ENCODE measurements around the gene CSNK2B. TPM values are rescaled to one million over a fixed set of nuclear protein-coding genes. Genes with fewer than 3 reads are reported as not detected.

Gene CSNK2B
- total RNA-seq, 1 experiment from 2014 or later: 267 TPM

- no peak overlapping the region for H3K9ac ChIP-seq (ENCODE audit: low read length)
- no peak overlapping the region for H3K4me2 ChIP-seq (ENCODE audit: low read length)
- ChIA-PET CTCF (no interaction called here), POLR2A (ENCODE audit: unreplicated experiment) (no interaction called here)
- no peaks in the 10 kb centered on the region for H3K4me1 ChIP-seq (ENCODE audit: insufficient read depth, low read length)
- H3K9me3 ChIP-seq (ENCODE audit: low read length): no peaks in the 10 kb centered on the region
- no peaks in the 10 kb centered on the region for H3F3A ChIP-seq (ENCODE audit: low read length, unreplicated experiment)
- BruUV-seq (replicated peaks): no TSS peak
- peaks cover 93% of the 10 kb centered on the region for H3K36me3 ChIP-seq (ENCODE audit: low read depth, low read length)
- ATAC-seq: no peak
- peaks cover 3% of the 10 kb centered on the region; the same call in 1 of the 2 replicates for H4K20me1 ChIP-seq (ENCODE audit: low read length)
- H2AFZ ChIP-seq (ENCODE audit: low read length): no peak overlapping the region
- H3K27ac ChIP-seq (ENCODE audit: low read length): no peak overlapping the region
- H3K79me2 ChIP-seq (ENCODE audit: low read length): no peaks in the 10 kb centered on the region; the same call in 1 of the 2 replicates
- no peaks in the 10 kb centered on the region for H3K9me2 ChIP-seq (replicated peaks; ENCODE audit: low read length)
- intact Hi-C loops (cut with micrococcal nuclease): no loop called here
- TF ChIP-seq CTCF (conservative IDR thresholded peaks at IDR 0.05; ENCODE audit: low read depth, low read length): no peak
- TF ChIP-seq EZH2phosphoT487 (IDR thresholded peaks at IDR 0.05; ENCODE audit: borderline replicate concordance, low read length): no peak
- no peak for TF ChIP-seq EZH2 (IDR thresholded peaks at IDR 0.05; ENCODE audit: low read length, unreplicated experiment)
- H3K4me3 ChIP-seq (ENCODE audit: low read length): no peak overlapping the region
- H3K27me3 ChIP-seq (ENCODE audit: low read length): no peaks in the 10 kb centered on the region
- DNase-seq: no peak
These were observed 34.1 kb upstream of the CSNK2B start for GRCh38 chr6:31631681-31632278.

GRCh38 chr6:31632279-31632946 lies 33.5 kb upstream of the CSNK2B start:
- CTCF ChIA-PET: no interaction called here
- Histone ChIP-seq H3K27me3 (ENCODE audit: low read length) (no peaks in the 10 kb centered on the region), H3K9me2 (replicated peaks; ENCODE audit: low read length) (no peaks in the 10 kb centered on the region), H3K36me3 (ENCODE audit: low read depth, low read length) (peaks cover 92% of the 10 kb centered on the region), H3K27ac (ENCODE audit: low read length) (no peak overlapping the region), H3F3A (ENCODE audit: low read length, unreplicated experiment) (no peaks in the 10 kb centered on the region), H3K9ac (ENCODE audit: low read length) (no peak overlapping the region), H3K4me2 (ENCODE audit: low read length) (no peak overlapping the region), H3K79me2 (ENCODE audit: low read length) (no peaks in the 10 kb centered on the region; the same call in 1 of the 2 replicates), H3K9me3 (ENCODE audit: low read length) (no peaks in the 10 kb centered on the region), H3K4me1 (ENCODE audit: insufficient read depth, low read length) (no peaks in the 10 kb centered on the region), H2AFZ (ENCODE audit: low read length) (no peak overlapping the region), H4K20me1 (ENCODE audit: low read length) (peaks cover 3% of the 10 kb centered on the region; the same call in 1 of the 2 replicates), H3K4me3 (ENCODE audit: low read length) (no peak overlapping the region)
- no peak for TF ChIP-seq EZH2 (IDR thresholded peaks at IDR 0.05; ENCODE audit: low read length, unreplicated experiment)
- TF ChIP-seq CTCF (conservative IDR thresholded peaks at IDR 0.05; ENCODE audit: low read depth, low read length): no peak
- TF ChIP-seq EZH2phosphoT487 (IDR thresholded peaks at IDR 0.05; ENCODE audit: borderline replicate concordance, low read length): no peak
- ATAC-seq: no peak
- BruUV-seq (replicated peaks): TSS peak; percentile 6
- no peak for DNase-seq
- POLR2A ChIA-PET (ENCODE audit: unreplicated experiment): no interaction called here
- intact Hi-C loops (cut with micrococcal nuclease): no loop called here

GRCh38 chr6:31633447-31633846 lies 32.4 kb upstream of the CSNK2B start:
- H3K27ac ChIP-seq (ENCODE audit: low read length): no peak overlapping the region
- H3K27me3 ChIP-seq (ENCODE audit: low read length): no peaks in the 10 kb centered on the region
- peaks cover 6% of the 10 kb centered on the region for H3F3A ChIP-seq (ENCODE audit: low read length, unreplicated experiment)
- ATAC-seq (no peak), DNase-seq (no peak)
- H3K9ac ChIP-seq (ENCODE audit: low read length): no peak overlapping the region
- no peaks in the 10 kb centered on the region for H3K9me2 ChIP-seq (replicated peaks; ENCODE audit: low read length)
- no peaks in the 10 kb centered on the region for H3K9me3 ChIP-seq (ENCODE audit: low read length)
- TF ChIP-seq EZH2phosphoT487 (IDR thresholded peaks at IDR 0.05; ENCODE audit: borderline replicate concordance, low read length) (no peak), CTCF (conservative IDR thresholded peaks at IDR 0.05; ENCODE audit: low read depth, low read length) (no peak), EZH2 (IDR thresholded peaks at IDR 0.05; ENCODE audit: low read length, unreplicated experiment) (no peak)
- CTCF ChIA-PET: no interaction called here
- H3K79me2 ChIP-seq (ENCODE audit: low read length): no peaks in the 10 kb centered on the region
- H3K4me2 ChIP-seq (ENCODE audit: low read length): no peak overlapping the region
- intact Hi-C loops (cut with micrococcal nuclease): no loop called here
- no peak overlapping the region for H2AFZ ChIP-seq (ENCODE audit: low read length)
- peaks cover 3% of the 10 kb centered on the region; the same call in 1 of the 2 replicates for H4K20me1 ChIP-seq (ENCODE audit: low read length)
- no peak overlapping the region for H3K4me3 ChIP-seq (ENCODE audit: low read length)
- H3K4me1 ChIP-seq (ENCODE audit: insufficient read depth, low read length): no peaks in the 10 kb centered on the region
- BruUV-seq (replicated peaks): no TSS peak
- POLR2A ChIA-PET (ENCODE audit: unreplicated experiment): no interaction called here
- peaks cover 90% of the 10 kb centered on the region for H3K36me3 ChIP-seq (ENCODE audit: low read depth, low read length)
